PC-9 (cell line): Measurements from ENCODE around the gene CTXND1. TPM values are rescaled to one million over a fixed set of nuclear protein-coding genes. Genes with fewer than 3 reads are reported as not detected.

Source experiments
- BruUV-seq: library from RNA; stranded (reverse); fragments of 400-500 nt; replicated peaks from 2 replicates; lab custom pipeline; 2021; lab: Mats Ljungman, UMichigan
- CTCF ChIA-PET: fragments of 300-600 bp; sonication (Branson Sonifier 250); formaldehyde crosslinking; loops from one replicate; lab custom pipeline; 2022; ENCODE audit warnings: antibody characterized with exemption; lab: Charles Lee
- POLR2A ChIA-PET: fragments of 300-600 bp; sonication (Branson Sonifier 250); formaldehyde crosslinking; loops from one replicate; lab custom pipeline; 2022; ENCODE audit warnings: antibody characterized with exemption; ENCODE audit not compliant: unreplicated experiment; lab: Charles Lee
- DNase-seq, 2 experiments: peaks; one replicate each; pipeline versions ENCODE4 v3.0.0 to v3.0.0-alpha.2; 2015 to 2022; ENCODE audit warnings: mixed read lengths in 1 of 2
- H2AFZ ChIP-seq: fragments of 200-600 bp; sonication (generic); 2 replicates; pipeline ENCODE4 v1.8.1; 2017; ENCODE audit warnings: antibody characterized with exemption
- H3F3A ChIP-seq: fragments of 200-600 bp; sonication (generic); 2 replicates; pipeline ENCODE4 v1.8.1; 2017; ENCODE audit warnings: antibody characterized with exemption, mild to moderate bottlenecking, low read depth; ENCODE audit not compliant: insufficient read depth
- H3K27ac ChIP-seq: fragments of 200-600 bp; sonication (generic); 2 replicates; pipeline ENCODE4 v1.6.1; 2016; ENCODE audit warnings: mixed run types
- H3K27me3 ChIP-seq: fragments of 200-600 bp; sonication (generic); 2 replicates; pipeline ENCODE4 v1.6.1; 2016; ENCODE audit warnings: low read depth, mixed run types; ENCODE audit not compliant: insufficient read depth
- H3K36me3 ChIP-seq: fragments of 200-600 bp; sonication (generic); 2 replicates; pipeline ENCODE4 v1.6.1; 2016; ENCODE audit warnings: low read depth, mixed run types
- H3K4me1 ChIP-seq: fragments of 200-600 bp; sonication (generic); replicated peaks from 2 replicates; pipeline ENCODE4 v1.6.1; 2016; ENCODE audit warnings: mixed run types; ENCODE audit not compliant: insufficient read depth
- H3K4me2 ChIP-seq: fragments of 200-600 bp; sonication (generic); 2 replicates; pipeline ENCODE4 v1.6.1; 2017; ENCODE audit warnings: mixed run types
- H3K4me3 ChIP-seq: fragments of 200-600 bp; sonication (generic); 2 replicates; pipeline ENCODE4 v1.6.1; 2016; ENCODE audit warnings: mixed run types
- H3K79me2 ChIP-seq: fragments of 200-600 bp; sonication (generic); 2 replicates; pipeline ENCODE4 v1.6.1; 2017; ENCODE audit warnings: low read depth, mixed run types
- H3K9me2 ChIP-seq: fragments of 200-600 bp; sonication (generic); 2 replicates; pipeline ENCODE4 v1.8.1; 2017; ENCODE audit warnings: mild to moderate bottlenecking; ENCODE audit not compliant: insufficient read depth
- H3K9me3 ChIP-seq: fragments of 200-600 bp; sonication (generic); 2 replicates; pipeline ENCODE4 v1.8.1; 2016; ENCODE audit warnings: low read depth; ENCODE audit not compliant: insufficient read depth
- H4K20me1 ChIP-seq: fragments of 200-600 bp; sonication (generic); 2 replicates; pipeline ENCODE4 v1.8.1; 2017; ENCODE audit not compliant: insufficient read depth
- EZH2 ChIP-seq: fragments of 200-600 bp; sonication (generic); IDR thresholded peaks from 2 replicates; pipeline ENCODE4 v1.8.0; 2017; ENCODE audit warnings: antibody characterized with exemption, low read depth
- intact Hi-C: fragments of 100-400 bp; cut with micrococcal nuclease; formaldehyde crosslinking; loops from one replicate; pipeline ENCODE4 v1.10.0; 2022; ENCODE audit not compliant: unreplicated experiment
- total RNA-seq: library from RNA; stranded (reverse); gene quantifications from 2 replicates; pipeline ENCODE4 v1.2.3, GENCODE V29; 2021
- TF ChIP-seq, protein P1 (sequence below): fragments of 200-600 bp; sonication (generic); conservative IDR thresholded peaks from 2 replicates; pipeline ENCODE4 v1.6.1; 2017; ENCODE audit warnings: mixed run types, antibody characterized with exemption, mild to moderate bottlenecking, moderate library complexity

Gene CTXND1
- total RNA-seq, 1 experiment from 2014 or later, result not detected

DNA sequence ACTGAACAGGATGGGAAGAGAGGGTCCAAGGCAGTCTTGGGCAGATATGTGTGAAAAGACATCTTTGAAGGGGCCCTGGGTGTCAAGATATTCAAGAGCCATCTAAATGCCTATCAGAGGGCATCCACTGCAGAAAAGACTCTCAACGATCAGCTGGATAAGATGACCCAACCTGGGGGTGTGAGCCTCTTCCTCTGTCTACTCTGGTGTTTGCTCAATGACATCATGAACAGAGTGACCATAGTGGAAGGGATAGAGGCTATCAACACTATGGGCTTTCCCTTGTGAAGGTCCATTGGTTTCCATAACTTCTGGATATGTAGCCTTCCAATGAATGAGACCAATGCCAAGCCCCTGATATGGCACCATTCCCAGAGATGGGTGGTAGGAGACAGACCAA lies 57.1 kb downstream of the CTXND1 start:
- Histone ChIP-seq H2AFZ (no peak overlapping the region), H3K27me3 (no peaks in the 10 kb centered on the region), H3K9me3 (no peaks in the 10 kb centered on the region), H3K4me3 (no peak overlapping the region), H3F3A (no peaks in the 10 kb centered on the region), H3K36me3 (no peaks in the 10 kb centered on the region), H4K20me1 (no peaks in the 10 kb centered on the region), H3K4me1 (no peaks in the 10 kb centered on the region), H3K27ac (no peak overlapping the region), H3K4me2 (no peak overlapping the region), H3K9me2 (no peaks in the 10 kb centered on the region), H3K79me2 (no peaks in the 10 kb centered on the region)
- ChIA-PET CTCF (no interaction called here), POLR2A (no interaction called here)
- DNase-seq, result no peak
- intact Hi-C loops, result no loop called here
- no TSS peak for BruUV-seq
- TF ChIP-seq EZH2, result no peak
- TF ChIP-seq, protein P1, sequence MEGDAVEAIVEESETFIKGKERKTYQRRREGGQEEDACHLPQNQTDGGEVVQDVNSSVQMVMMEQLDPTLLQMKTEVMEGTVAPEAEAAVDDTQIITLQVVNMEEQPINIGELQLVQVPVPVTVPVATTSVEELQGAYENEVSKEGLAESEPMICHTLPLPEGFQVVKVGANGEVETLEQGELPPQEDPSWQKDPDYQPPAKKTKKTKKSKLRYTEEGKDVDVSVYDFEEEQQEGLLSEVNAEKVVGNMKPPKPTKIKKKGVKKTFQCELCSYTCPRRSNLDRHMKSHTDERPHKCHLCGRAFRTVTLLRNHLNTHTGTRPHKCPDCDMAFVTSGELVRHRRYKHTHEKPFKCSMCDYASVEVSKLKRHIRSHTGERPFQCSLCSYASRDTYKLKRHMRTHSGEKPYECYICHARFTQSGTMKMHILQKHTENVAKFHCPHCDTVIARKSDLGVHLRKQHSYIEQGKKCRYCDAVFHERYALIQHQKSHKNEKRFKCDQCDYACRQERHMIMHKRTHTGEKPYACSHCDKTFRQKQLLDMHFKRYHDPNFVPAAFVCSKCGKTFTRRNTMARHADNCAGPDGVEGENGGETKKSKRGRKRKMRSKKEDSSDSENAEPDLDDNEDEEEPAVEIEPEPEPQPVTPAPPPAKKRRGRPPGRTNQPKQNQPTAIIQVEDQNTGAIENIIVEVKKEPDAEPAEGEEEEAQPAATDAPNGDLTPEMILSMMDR, result no peak

DNA sequence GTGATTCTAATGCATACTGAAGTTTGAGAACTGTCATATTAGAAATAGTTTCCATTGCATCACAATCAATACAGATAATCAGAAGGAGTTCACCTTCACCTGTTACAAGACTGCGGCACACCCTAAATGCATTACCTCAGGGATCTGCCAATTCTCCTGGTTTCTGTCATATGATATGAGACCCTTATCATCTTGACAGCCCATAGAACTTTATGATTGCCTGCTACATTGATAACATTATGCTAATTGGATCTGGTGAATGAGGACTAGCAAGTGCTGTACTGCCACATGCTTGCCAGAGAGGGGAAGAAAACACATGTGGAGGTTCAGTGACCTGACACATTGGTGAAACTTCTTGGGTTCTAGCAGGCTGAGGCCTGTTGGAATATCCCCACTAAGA lies 57.8 kb downstream of the CTXND1 start:
- intact Hi-C loops, result no loop called here
- CTCF ChIA-PET, result no interaction called here
- no peak for TF ChIP-seq EZH2
- TF ChIP-seq, protein P1, result no peak

DNA sequence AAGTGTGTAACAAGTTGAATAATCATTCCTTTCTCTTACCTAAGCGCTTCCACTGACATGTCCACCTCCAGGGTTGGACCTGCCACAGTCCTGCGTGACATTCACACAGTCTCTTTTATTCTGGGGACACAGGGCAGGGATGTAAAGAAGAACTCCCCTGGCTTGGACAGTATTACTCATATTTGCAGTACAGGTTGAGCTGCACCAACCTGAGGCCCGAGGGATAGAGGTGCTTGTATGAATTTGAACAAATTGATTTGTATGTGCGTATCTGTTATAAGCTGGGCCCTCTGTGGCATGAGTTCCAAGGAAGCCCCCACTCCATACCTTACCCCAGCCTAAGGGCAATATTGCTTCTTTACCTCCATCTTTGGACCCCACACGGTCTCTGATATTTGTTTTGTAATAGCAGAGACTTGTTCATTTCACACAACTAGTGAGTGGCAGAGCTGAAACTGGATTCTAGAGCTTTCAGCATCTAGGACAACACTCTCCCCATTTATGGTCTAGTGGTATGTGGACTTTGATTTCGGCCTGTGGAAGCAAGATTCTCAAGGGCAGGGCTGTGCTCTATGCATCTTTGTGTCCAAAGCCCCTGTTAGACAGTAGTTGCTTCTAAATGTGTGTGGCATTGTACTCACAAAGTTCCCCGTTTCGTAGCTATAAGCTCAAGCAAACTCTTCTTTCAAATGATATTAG lies 60.0 kb downstream of the CTXND1 start:
- H2AFZ ChIP-seq, result no peak overlapping the region
- H4K20me1 ChIP-seq, result no peaks in the 10 kb centered on the region
- BruUV-seq, result no TSS peak
- POLR2A ChIA-PET, result no interaction called here
- H3K27me3 ChIP-seq, result no peaks in the 10 kb centered on the region
- no peaks in the 10 kb centered on the region for H3K9me3 ChIP-seq
- no peaks in the 10 kb centered on the region for H3F3A ChIP-seq
- no peak for DNase-seq
- no peaks in the 10 kb centered on the region for H3K79me2 ChIP-seq
- intact Hi-C loops, result no loop called here
- H3K4me1 ChIP-seq, result no peaks in the 10 kb centered on the region
- H3K9me2 ChIP-seq, result no peaks in the 10 kb centered on the region
- no peak overlapping the region for H3K27ac ChIP-seq
- no peak overlapping the region for H3K4me3 ChIP-seq
- TF ChIP-seq, protein P1, result no peak
- no peak for TF ChIP-seq EZH2
- CTCF ChIA-PET, result no interaction called here
- no peaks in the 10 kb centered on the region for H3K36me3 ChIP-seq
- H3K4me2 ChIP-seq, result no peak overlapping the region

More for the DNA sequence above, 57.8 kb downstream of the CTXND1 start:
- no peak overlapping the region for H2AFZ ChIP-seq
- no peaks in the 10 kb centered on the region for H4K20me1 ChIP-seq
- no peak overlapping the region for H3K27ac ChIP-seq
- BruUV-seq, result no TSS peak
- H3K79me2 ChIP-seq, result no peaks in the 10 kb centered on the region
- H3K27me3 ChIP-seq, result no peaks in the 10 kb centered on the region
- no peaks in the 10 kb centered on the region for H3F3A ChIP-seq
- H3K9me2 ChIP-seq, result no peaks in the 10 kb centered on the region
- H3K4me3 ChIP-seq, result no peak overlapping the region
- H3K4me1 ChIP-seq, result no peaks in the 10 kb centered on the region
- H3K36me3 ChIP-seq, result no peaks in the 10 kb centered on the region
- POLR2A ChIA-PET, result no interaction called here
- no peak overlapping the region for H3K4me2 ChIP-seq
- DNase-seq, result no peak
- H3K9me3 ChIP-seq, result no peaks in the 10 kb centered on the region
